Vagina (tissue), 2 donors: ENCODE measurements around the gene SETD3. TPM values are rescaled to one million over a fixed set of nuclear protein-coding genes. Genes with fewer than 3 reads are reported as not detected.

Experiments used
- DNase-seq, 2 donors: peaks; one replicate each; pipeline ENCODE4 v3.0.0-alpha.2; 2017; ENCODE audit errors: extremely low spot score in 2 of 2
- H3K27ac ChIP-seq: fragments of 200-600 bp; sonication (generic); one replicate; pipeline ENCODE4 v1.5.1; 2019
- H3K27me3 ChIP-seq: fragments of 200-600 bp; sonication (generic); one replicate; pipeline ENCODE4 v1.5.1; 2019
- H3K36me3 ChIP-seq, 2 donors: fragments of 200-600 bp; sonication (generic); one replicate each; pipeline ENCODE4 v1.5.1; 2017 to 2019
- H3K4me1 ChIP-seq: fragments of 200-600 bp; sonication (generic); one replicate; pipeline ENCODE4 v1.5.1; 2019
- H3K4me3 ChIP-seq, 2 donors: fragments of 200-600 bp; sonication (generic); 1 replicate in 1 of 2; 2 replicates in 1 of 2; pipeline ENCODE4 v1.5.1; 2016 to 2019
- H3K9me3 ChIP-seq: fragments of 200-600 bp; sonication (generic); one replicate; pipeline ENCODE4 v1.5.1; 2019
- POLR2A ChIP-seq, 2 donors: fragments of 450-650 bp; IDR thresholded peaks; one replicate each; pipeline ENCODE4 v1.6.1; 2017; ENCODE audit warnings: antibody characterized with exemption in 2 of 2, mild to moderate bottlenecking in 2 of 2, moderate library complexity in 2 of 2
- POLR2AphosphoS5 ChIP-seq, 2 donors: sonication (generic); formaldehyde crosslinking; IDR thresholded peaks; one replicate each; pipeline ENCODE4 v1.9.0; 2017; ENCODE audit warnings: antibody characterized with exemption in 2 of 2, mild to moderate bottlenecking in 2 of 2, low read depth in 1 of 2; ENCODE audit not compliant: insufficient read depth in 1 of 2
- intact Hi-C: fragments of 100-400 bp; cut with DNase I; formaldehyde crosslinking; loops from one replicate; pipeline ENCODE4 v1.15.1; 2023
- total RNA-seq: library from RNA; depleted of rRNA; stranded (reverse); fragments of >200 nt; gene quantifications from one replicate; pipeline ENCODE4 v1.2.3, GENCODE V29; 2016
- TF ChIP-seq, protein P1 (sequence below), 3 experiments: fragments of 450-650 bp in 2 of 3; fragments of 200-600 bp in 1 of 3; sonication (generic) in 1 of 3; IDR thresholded peaks; one replicate each; pipeline ENCODE4 v1.5.1; 2017 to 2019; ENCODE audit warnings: antibody characterized with exemption in 3 of 3, mild to moderate bottlenecking in 2 of 3, moderate library complexity in 2 of 3

The SETD3 gene
- total RNA-seq, result 49.8 TPM

DNA sequence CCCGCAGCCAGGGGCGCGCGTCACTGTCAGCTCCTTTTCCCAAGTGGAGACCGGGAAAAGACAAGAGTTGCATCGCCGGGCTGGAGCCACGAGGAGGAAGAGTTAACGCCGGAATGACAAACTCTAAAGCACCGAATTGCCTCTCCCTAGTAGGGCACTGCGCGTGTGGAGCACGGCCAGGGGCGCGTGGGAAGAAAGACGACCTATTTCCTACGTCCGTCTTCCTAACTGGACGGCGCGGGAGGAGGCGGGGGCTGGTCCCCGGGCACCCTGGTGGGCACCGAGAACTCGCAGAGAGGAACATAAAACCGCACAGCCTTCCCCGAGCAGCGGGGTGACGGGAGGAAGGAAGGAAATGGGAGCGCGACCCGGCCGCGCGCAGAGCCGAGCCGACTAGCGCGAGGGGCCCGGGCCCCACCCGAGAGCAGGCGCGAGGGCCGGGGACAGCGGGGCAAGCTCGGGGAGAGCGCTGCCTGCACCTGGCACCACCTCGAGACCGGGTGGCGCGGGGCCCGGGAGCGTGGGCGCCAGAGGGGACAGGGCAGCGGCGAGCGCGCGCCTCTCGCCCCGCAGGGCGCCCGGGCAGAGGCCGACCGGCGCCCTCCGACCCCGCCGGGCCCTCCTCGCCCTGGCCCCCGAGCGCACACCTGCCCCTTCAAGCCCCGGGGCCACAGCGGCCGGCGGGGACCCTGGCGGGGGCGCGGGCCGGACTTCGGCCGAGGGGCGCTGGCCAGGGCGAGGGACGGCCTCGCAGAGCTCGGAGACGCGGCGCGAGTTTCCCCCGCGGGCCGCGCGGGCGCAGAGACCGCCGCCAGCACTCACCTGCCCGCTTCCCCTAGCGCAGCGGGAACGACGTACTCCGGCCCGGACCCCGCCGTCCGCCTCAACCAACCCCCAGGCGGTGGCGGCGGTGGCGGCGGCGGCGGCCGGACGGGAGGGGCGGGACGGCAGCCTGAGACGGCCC lies at the start of gene SETD3:
Gene SETD3, minus strand, starts transcription at position 954 of the 964 bp plus-strand sequence. CDS start 15,054 bp downstream, outside the sequence.
- Histone ChIP-seq H3K36me3 (no peaks in the 10 kb centered on the region), H3K4me3 (peak within 1 kb of the TSS; percentile 72 to 97), H3K27me3 (no peaks in the 10 kb centered on the region), H3K27ac (peak within 1 kb of the TSS; percentile 82), H3K9me3 (no peaks in the 10 kb centered on the region), H3K4me1 (peaks cover 55% of the 10 kb centered on the region)
- TF ChIP-seq POLR2A (IDR thresholded peaks at IDR 0.05) (peak in 1 of 2 donors; percentile 49), POLR2AphosphoS5 (IDR thresholded peaks at IDR 0.05; ENCODE audit: insufficient read depth in 1 of 2, low read depth in 1 of 2) (peak in 1 of 2 donors; percentile 35)
- TF ChIP-seq, protein P1, sequence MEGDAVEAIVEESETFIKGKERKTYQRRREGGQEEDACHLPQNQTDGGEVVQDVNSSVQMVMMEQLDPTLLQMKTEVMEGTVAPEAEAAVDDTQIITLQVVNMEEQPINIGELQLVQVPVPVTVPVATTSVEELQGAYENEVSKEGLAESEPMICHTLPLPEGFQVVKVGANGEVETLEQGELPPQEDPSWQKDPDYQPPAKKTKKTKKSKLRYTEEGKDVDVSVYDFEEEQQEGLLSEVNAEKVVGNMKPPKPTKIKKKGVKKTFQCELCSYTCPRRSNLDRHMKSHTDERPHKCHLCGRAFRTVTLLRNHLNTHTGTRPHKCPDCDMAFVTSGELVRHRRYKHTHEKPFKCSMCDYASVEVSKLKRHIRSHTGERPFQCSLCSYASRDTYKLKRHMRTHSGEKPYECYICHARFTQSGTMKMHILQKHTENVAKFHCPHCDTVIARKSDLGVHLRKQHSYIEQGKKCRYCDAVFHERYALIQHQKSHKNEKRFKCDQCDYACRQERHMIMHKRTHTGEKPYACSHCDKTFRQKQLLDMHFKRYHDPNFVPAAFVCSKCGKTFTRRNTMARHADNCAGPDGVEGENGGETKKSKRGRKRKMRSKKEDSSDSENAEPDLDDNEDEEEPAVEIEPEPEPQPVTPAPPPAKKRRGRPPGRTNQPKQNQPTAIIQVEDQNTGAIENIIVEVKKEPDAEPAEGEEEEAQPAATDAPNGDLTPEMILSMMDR (IDR thresholded peaks at IDR 0.05), result no peak
- DNase-seq, result no peak
- intact Hi-C loops, result no loop called here

DNA sequence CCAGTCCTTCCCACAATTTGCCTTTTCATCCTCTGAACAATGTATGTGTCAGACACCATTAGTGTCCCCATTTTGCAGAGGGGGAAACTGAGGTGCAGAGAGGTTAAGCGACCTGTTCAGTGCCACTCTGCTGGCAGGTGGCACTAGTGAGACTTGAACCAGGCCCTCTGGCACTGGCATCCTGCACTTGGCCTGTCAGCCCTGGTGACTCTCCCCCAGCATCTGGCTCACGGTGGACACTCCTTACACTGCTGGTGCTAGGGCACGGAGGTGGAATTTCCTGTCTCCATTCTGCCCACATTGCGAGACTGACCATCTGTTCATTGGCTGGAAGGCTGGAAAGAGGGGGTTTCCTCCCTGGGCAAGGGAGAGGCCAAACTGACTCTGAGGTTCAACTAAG lies 49.2 kb upstream of the SETD3 start:
- H3K9me3 ChIP-seq, result no peaks in the 10 kb centered on the region
- H3K4me3 ChIP-seq, result no peak overlapping the region
- no peak for TF ChIP-seq POLR2AphosphoS5 (IDR thresholded peaks at IDR 0.05; ENCODE audit: insufficient read depth in 1 of 2, low read depth in 1 of 2)
- TF ChIP-seq, protein P1 (IDR thresholded peaks at IDR 0.05), result no peak
- TF ChIP-seq POLR2A (IDR thresholded peaks at IDR 0.05), result no peak
- DNase-seq, result no peak
- H3K36me3 ChIP-seq, result no peaks in the 10 kb centered on the region
- intact Hi-C loops, result no loop called here
- H3K27me3 ChIP-seq, result no peaks in the 10 kb centered on the region
- H3K4me1 ChIP-seq, result peaks cover 27% of the 10 kb centered on the region
- H3K27ac ChIP-seq, result no peak overlapping the region

DNA sequence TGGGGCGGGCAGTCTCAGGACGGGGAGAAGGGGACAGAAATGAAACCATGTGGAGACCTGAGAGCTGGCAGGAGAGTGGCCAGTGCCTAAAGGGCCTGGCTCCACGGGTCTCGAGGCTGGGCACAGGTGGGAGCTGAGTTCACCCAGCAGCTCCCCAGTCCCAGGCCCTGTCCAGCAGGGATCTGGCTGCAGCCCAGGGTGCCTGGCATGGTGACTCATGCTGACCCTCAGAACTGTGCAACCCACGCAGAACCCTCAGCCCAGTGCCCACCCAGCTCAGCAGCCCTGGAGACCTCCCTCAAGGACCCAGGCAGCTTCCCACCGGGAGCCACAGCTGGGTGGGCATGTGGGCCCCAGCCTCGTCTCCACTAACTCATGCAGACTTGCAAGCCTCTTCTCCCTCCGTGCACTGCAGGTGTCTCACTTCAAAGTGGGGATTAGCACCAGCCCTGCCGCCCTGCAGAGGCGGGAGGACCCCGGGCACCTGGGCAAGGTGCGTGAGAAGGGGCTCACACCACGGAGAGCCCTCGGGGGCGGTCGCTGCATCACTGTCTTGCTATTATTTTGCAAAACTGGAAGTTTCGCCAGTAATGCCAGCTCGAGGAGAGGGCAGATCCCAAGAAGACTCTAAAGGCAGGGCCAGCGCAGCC lies 46.9 kb upstream of the SETD3 start:
- no peak for TF ChIP-seq POLR2AphosphoS5 (IDR thresholded peaks at IDR 0.05; ENCODE audit: insufficient read depth in 1 of 2, low read depth in 1 of 2)

DNA sequence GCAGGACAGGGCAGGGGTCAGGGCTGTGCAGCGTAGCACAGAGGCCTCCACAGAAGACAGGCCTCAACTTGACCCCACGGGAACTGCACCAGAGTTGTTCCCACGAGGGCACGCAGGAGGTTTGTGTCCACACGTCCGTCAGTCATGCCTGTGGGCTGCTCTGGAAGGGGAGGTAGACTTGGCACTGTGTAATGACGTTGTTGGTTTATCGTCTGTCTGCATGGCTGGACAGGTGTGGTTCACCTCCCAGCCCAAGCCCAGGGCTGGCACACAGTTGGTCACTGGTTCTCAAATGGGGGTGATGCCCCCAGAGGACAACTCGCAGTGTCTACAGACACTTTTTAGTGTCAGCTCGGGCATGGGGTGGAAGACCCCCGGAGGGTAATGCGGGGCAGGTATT lies 46.4 kb upstream of the SETD3 start:
- intact Hi-C loops, result no loop called here
- Histone ChIP-seq H3K4me1 (peaks cover 55% of the 10 kb centered on the region), H3K27ac (no peak overlapping the region), H3K27me3 (no peaks in the 10 kb centered on the region), H3K4me3 (no peak overlapping the region), H3K36me3 (no peaks in the 10 kb centered on the region), H3K9me3 (no peaks in the 10 kb centered on the region)
- TF ChIP-seq, protein P1 (IDR thresholded peaks at IDR 0.05), result no peak
- no peak for TF ChIP-seq POLR2AphosphoS5 (IDR thresholded peaks at IDR 0.05; ENCODE audit: insufficient read depth in 1 of 2, low read depth in 1 of 2)
- TF ChIP-seq POLR2A (IDR thresholded peaks at IDR 0.05), result no peak
- DNase-seq, result no peak

More for the DNA sequence above, 46.9 kb upstream of the SETD3 start:
- H3K36me3 ChIP-seq, result no peaks in the 10 kb centered on the region
- H3K27me3 ChIP-seq, result no peaks in the 10 kb centered on the region
- peaks cover 51% of the 10 kb centered on the region for H3K4me1 ChIP-seq
- H3K4me3 ChIP-seq, result no peak overlapping the region
- H3K9me3 ChIP-seq, result no peaks in the 10 kb centered on the region
- intact Hi-C loops, result no loop called here
- H3K27ac ChIP-seq, result no peak overlapping the region
- DNase-seq, result no peak

DNA sequence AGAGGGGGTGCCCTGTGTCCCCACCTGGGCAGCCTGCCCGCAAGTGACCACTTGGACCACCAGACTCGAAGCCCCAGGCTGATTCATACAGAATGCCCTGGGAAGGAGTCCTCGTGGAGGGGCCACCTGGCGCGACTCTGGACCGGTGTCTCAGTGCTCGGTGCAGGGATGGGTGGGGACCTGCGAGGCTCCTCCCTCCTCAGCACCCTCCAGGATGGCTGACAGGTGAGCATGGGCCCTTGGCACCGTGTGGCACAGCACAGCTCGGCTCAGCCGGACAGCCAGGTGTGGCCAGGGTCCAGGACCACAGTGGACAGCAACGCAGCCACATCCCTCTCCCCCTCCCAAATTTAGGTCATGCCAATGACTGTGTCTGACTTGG lies 45.0 kb upstream of the SETD3 start:
- intact Hi-C loops, result no loop called here
- Histone ChIP-seq H3K27me3 (no peaks in the 10 kb centered on the region), H3K9me3 (no peaks in the 10 kb centered on the region), H3K27ac (no peak overlapping the region), H3K36me3 (no peaks in the 10 kb centered on the region), H3K4me1 (peaks cover 45% of the 10 kb centered on the region), H3K4me3 (no peak overlapping the region)
- DNase-seq, result no peak
- TF ChIP-seq POLR2AphosphoS5 (IDR thresholded peaks at IDR 0.05; ENCODE audit: insufficient read depth in 1 of 2, low read depth in 1 of 2) (no peak), POLR2A (IDR thresholded peaks at IDR 0.05) (no peak)
- TF ChIP-seq, protein P1 (IDR thresholded peaks at IDR 0.05), result no peak
